Sigmoid colon (tissue), 7 donors: ENCODE data around the gene FBXO45. TPM values are rescaled to one million over a fixed set of nuclear protein-coding genes. Genes with fewer than 3 reads are reported as not detected.
"Not testable (repeated sequence)": the region's sequence is repeated elsewhere in the genome, so short reads cannot be mapped to it uniquely, and the experiment has no call there.

ENCODE experiments used
- DNase-seq: peaks from one replicate; pipeline ENCODE4 v3.0.0-alpha.2; 2019
- H3K27ac ChIP-seq, 4 donors: fragments of 200-600 bp; sonication (generic); one replicate each; pipeline ENCODE4 v1.5.1; 2016 to 2019; ENCODE audit warnings: mild to moderate bottlenecking in 1 of 4
- H3K27me3 ChIP-seq, 3 donors: fragments of 200-600 bp; sonication (generic); one replicate each; pipeline ENCODE4 v1.5.1; 2019; ENCODE audit warnings: mild to moderate bottlenecking in 1 of 3
- H3K36me3 ChIP-seq, 4 donors: fragments of 200-600 bp; sonication (generic); one replicate each; pipeline ENCODE4 v1.5.1; 2016 to 2019
- H3K4me1 ChIP-seq, 4 donors: fragments of 200-600 bp; sonication (generic); one replicate each; pipeline ENCODE4 v1.5.1; 2017 to 2019
- H3K4me3 ChIP-seq, 4 donors: fragments of 200-600 bp; sonication (generic); one replicate each; pipeline ENCODE4 v1.5.1; 2017 to 2019; ENCODE audit warnings: mild to moderate bottlenecking in 2 of 4, moderate library complexity in 1 of 4
- H3K9me3 ChIP-seq, 4 donors: fragments of 200-600 bp in 3 of 4; sonication (generic) in 3 of 4; one replicate each; pipeline versions ENCODE4 v1.5.1 to v1.6.1; 2013 to 2019
- EP300 ChIP-seq, 4 donors: sonication (generic); formaldehyde crosslinking; IDR thresholded peaks; one replicate each; pipeline ENCODE4 v1.6.1; 2017; ENCODE audit warnings: antibody characterized with exemption in 4 of 4
- POLR2A ChIP-seq, 2 donors: fragments of 450-650 bp; IDR thresholded peaks; one replicate each; pipeline ENCODE4 v1.6.1; 2016; ENCODE audit warnings: antibody characterized with exemption in 2 of 2, mild to moderate bottlenecking in 2 of 2, moderate library complexity in 2 of 2
- POLR2AphosphoS5 ChIP-seq, 4 donors: sonication (generic); formaldehyde crosslinking; IDR thresholded peaks; one replicate each; pipeline ENCODE4 v1.6.1; 2017; ENCODE audit warnings: antibody characterized with exemption in 4 of 4
- WGBS, 2 donors: extraction: QIAGEN DNeasy Blood & Tissue Kit; methylation state at CpG; one replicate each; pipeline ENCODE4 v1.1.7; 2013; 5-methylcytosine and 5-hydroxymethylcytosine counted together
- intact Hi-C: fragments of 100-400 bp; cut with DNase I; formaldehyde crosslinking; loops from one replicate; pipeline ENCODE4 v1.15.1; 2023
- polyA plus RNA-seq, 3 donors: library from polyadenylated mRNA; stranded (reverse); fragments of 200-250 nt; gene quantifications; one replicate each; pipeline ENCODE4 v1.2.3, GENCODE V29; 2013
- small RNA-seq, 3 donors: library from RNA; depleted of rRNA; stranded (forward); fragments of <200 nt; gene quantifications; one replicate each; pipeline ENCODE3, GENCODE V24; 2016
- total RNA-seq, 4 donors: library from RNA; depleted of rRNA; stranded (reverse); fragments of >200 nt; gene quantifications; one replicate each; pipeline ENCODE4 v1.1.0, GENCODE V29; 2016
- TF ChIP-seq, protein P1 (sequence below), 4 experiments: fragments of 450-650 bp in 3 of 4; fragments of 200-600 bp in 1 of 4; IDR thresholded peaks; one replicate each; pipeline ENCODE4 v1.5.1; 2016 to 2019; ENCODE audit warnings: antibody characterized with exemption in 4 of 4, mild to moderate bottlenecking in 3 of 4, moderate library complexity in 2 of 4
- donor health status: healthy with polysubstance abuse.
- donor health status: Bipolar disorder and iron deficiency.
- donor health status: healthy.

The FBXO45 gene
- total and polyA plus RNA-seq, 7 donors, result 4.8 to 10.9 (median 6.9) TPM

DNA sequence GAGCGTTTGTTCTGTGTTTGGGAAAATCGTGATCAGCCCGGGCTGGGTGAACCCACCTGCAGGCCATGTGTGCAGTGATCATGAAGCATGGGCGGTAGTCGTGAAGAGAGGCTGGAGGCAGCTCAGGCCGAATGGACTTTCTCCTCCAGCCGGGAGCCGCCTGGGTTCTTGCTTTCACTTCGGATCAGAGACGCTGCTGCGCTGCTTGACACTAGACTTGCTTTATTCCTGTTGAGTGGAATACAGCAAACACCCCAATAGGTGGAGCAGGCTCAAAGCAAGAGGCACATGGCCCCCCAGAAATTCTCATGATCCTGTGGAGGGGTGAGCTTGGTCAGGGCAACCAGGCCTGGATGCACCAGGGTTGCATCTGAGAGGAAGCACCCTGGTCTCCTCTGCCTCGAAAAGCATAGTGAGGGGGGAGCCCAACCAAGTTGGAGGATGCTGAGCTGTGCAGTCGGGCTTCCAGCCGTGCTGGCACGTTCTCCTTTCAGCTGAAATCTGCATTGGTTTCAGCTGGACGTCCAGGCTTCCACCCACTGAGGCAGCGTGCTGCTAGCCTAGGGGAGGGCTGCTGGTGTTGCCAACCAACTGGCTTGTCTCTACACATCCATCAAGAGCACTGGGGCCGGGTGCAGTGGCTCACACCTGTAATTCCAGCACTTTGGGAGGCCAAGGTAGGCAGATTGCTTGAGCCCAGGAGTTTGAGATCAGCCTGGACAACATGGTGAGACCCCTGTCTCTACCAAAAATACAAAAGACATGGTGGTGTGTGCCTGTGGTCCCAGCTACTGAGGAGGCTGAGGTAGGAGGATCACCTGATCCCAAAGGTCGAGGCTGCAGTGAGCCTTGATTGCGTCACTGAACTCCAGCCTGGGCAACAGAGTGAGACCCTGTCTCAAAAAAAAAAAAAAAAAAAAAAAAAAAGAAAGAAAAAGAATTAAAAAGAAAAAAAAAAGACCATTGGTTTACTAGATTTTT lies 68.2 kb downstream of the FBXO45 start:
- 76 to 79% methylated on average over 20 of the region's 20 CpGs for WGBS, 2 donors
- peak overlapping the region in 2 of 4 donors; percentile 0 to 4 for H3K27ac ChIP-seq
- TF ChIP-seq, protein P1, sequence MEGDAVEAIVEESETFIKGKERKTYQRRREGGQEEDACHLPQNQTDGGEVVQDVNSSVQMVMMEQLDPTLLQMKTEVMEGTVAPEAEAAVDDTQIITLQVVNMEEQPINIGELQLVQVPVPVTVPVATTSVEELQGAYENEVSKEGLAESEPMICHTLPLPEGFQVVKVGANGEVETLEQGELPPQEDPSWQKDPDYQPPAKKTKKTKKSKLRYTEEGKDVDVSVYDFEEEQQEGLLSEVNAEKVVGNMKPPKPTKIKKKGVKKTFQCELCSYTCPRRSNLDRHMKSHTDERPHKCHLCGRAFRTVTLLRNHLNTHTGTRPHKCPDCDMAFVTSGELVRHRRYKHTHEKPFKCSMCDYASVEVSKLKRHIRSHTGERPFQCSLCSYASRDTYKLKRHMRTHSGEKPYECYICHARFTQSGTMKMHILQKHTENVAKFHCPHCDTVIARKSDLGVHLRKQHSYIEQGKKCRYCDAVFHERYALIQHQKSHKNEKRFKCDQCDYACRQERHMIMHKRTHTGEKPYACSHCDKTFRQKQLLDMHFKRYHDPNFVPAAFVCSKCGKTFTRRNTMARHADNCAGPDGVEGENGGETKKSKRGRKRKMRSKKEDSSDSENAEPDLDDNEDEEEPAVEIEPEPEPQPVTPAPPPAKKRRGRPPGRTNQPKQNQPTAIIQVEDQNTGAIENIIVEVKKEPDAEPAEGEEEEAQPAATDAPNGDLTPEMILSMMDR (IDR thresholded peaks at IDR 0.05), result no peak
- TF ChIP-seq POLR2A (IDR thresholded peaks at IDR 0.05) (no peak), POLR2AphosphoS5 (IDR thresholded peaks at IDR 0.05) (no peak), EP300 (IDR thresholded peaks at IDR 0.05) (no peak)

DNA sequence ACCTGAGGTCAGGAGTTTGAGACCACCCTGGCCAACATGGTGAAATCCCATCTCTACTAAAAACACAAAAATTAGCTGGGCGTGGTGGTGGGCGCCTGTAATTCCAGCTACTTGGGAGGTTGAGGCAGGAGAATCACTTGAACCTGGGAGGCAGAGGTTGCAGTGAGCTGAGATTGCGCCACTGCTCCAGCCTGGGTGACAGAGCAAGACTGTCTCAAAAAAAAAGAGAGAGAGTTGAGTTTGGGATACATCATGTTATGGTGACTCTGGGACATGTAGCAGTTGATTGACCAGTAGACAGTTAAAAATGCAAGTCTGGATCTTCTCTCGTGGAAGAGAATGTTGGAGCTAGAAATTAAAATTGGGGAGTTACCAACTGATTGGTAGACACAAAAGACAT lies 69.5 kb downstream of the FBXO45 start:
- intact Hi-C loops, result not testable (repeated sequence)
- WGBS, 2 donors, result 89 to 93% methylated on average over 4 of the region's 4 CpGs

More for the DNA sequence above, 68.2 kb downstream of the FBXO45 start:
- H3K36me3 ChIP-seq, result no peaks in the 10 kb centered on the region
- H3K27me3 ChIP-seq, result peaks cover 2 to 9% (median 4%) of the 10 kb centered on the region in 3 donors
- H3K9me3 ChIP-seq, result no peaks in the 10 kb centered on the region
- intact Hi-C loops, result no loop called here
- H3K4me1 ChIP-seq, result peaks cover 0 to 30% (median 23%) of the 10 kb centered on the region in 4 donors
- DNase-seq, result no peak
- no peak overlapping the region for H3K4me3 ChIP-seq

More for the DNA sequence above, 69.5 kb downstream of the FBXO45 start:
- H3K4me3 ChIP-seq, H3K9me3 ChIP-seq, H3K27ac ChIP-seq, H3K36me3 ChIP-seq, DNase-seq, H3K27me3 ChIP-seq: not testable (repeated sequence)
- peaks cover 0 to 19% (median 17%) of the 10 kb centered on the region in 4 donors for H3K4me1 ChIP-seq

Small RNA genes within 50 kb of the gene (small RNA-seq; reads per million reads assigned to genes)
- gene RPS29P3, result 0 reads per million in 3 donors

Other genes starting within 250 kb of the FBXO45 start
- gene TM4SF19, start 230.3 kb upstream of the FBXO45 start, total RNA-seq, result not detected
- not detected for gene TM4SF19, start 230.3 kb upstream of the FBXO45 start, polyA plus RNA-seq
- 10 to 100 TPM; 14.7 to 22.4 (median 16.7) TPM for gene UBXN7, start 136.2 kb upstream of the FBXO45 start, total RNA-seq
- 10 to 100 TPM in 1 of 3 donors, 1 to 10 TPM in 2; 3.9 to 11.4 (median 4.2) TPM for gene UBXN7, start 136.2 kb upstream of the FBXO45 start, polyA plus RNA-seq
- 10 to 100 TPM; 14.1 to 30.2 (median 16.7) TPM for gene RNF168, start 64.9 kb upstream of the FBXO45 start, total RNA-seq
- 10 to 100 TPM in 1 of 3 donors, 1 to 10 TPM in 2; 3.6 to 10.8 (median 6.0) TPM for gene RNF168, start 64.9 kb upstream of the FBXO45 start, polyA plus RNA-seq
- not detected for gene SMCO1, start 53.3 kb upstream of the FBXO45 start, total RNA-seq
- not detected for gene SMCO1, start 53.3 kb upstream of the FBXO45 start, polyA plus RNA-seq
- gene WDR53, start 106 bp upstream of the FBXO45 start, total RNA-seq, result 1 to 10 TPM; 2.9 to 7.2 (median 4.6) TPM
- gene WDR53, start 106 bp upstream of the FBXO45 start, polyA plus RNA-seq, result 10 to 100 TPM in 1 of 3 donors, 1 to 10 TPM in 2; 6.2 to 11.4 (median 9.8) TPM
- 1 to 10 TPM; 4.4 to 7.5 (median 5.9) TPM for gene NRROS, start 71.0 kb downstream of the FBXO45 start, total RNA-seq
- gene NRROS, start 71.0 kb downstream of the FBXO45 start, polyA plus RNA-seq, result 1 to 10 TPM in 2 of 3 donors, under 1 TPM in 1; 0.60 to 6.5 (median 3.7) TPM
- gene CEP19, start 143.6 kb downstream of the FBXO45 start, total RNA-seq, result 1 to 10 TPM; 1.6 to 2.6 (median 2.0) TPM
- 1 to 10 TPM in 2 of 3 donors, under 1 TPM in 1; 0.76 to 1.2 (median 1.2) TPM for gene CEP19, start 143.6 kb downstream of the FBXO45 start, polyA plus RNA-seq
- gene PIGX, start 143.7 kb downstream of the FBXO45 start, total RNA-seq, result 10 to 100 TPM; 20.9 to 41.0 (median 27.8) TPM
- gene PIGX, start 143.7 kb downstream of the FBXO45 start, polyA plus RNA-seq, result 10 to 100 TPM in 2 of 3 donors, 1 to 10 TPM in 1; 9.6 to 15.6 (median 14.1) TPM
- 10 to 100 TPM; 35.5 to 44.6 (median 37.7) TPM for gene PAK2, start 171.2 kb downstream of the FBXO45 start, total RNA-seq
- gene PAK2, start 171.2 kb downstream of the FBXO45 start, polyA plus RNA-seq, result 10 to 100 TPM; 22.8 to 30.4 (median 28.7) TPM